ENCODE data around the gene C1QTNF5.

The C1QTNF5 gene

DNA sequence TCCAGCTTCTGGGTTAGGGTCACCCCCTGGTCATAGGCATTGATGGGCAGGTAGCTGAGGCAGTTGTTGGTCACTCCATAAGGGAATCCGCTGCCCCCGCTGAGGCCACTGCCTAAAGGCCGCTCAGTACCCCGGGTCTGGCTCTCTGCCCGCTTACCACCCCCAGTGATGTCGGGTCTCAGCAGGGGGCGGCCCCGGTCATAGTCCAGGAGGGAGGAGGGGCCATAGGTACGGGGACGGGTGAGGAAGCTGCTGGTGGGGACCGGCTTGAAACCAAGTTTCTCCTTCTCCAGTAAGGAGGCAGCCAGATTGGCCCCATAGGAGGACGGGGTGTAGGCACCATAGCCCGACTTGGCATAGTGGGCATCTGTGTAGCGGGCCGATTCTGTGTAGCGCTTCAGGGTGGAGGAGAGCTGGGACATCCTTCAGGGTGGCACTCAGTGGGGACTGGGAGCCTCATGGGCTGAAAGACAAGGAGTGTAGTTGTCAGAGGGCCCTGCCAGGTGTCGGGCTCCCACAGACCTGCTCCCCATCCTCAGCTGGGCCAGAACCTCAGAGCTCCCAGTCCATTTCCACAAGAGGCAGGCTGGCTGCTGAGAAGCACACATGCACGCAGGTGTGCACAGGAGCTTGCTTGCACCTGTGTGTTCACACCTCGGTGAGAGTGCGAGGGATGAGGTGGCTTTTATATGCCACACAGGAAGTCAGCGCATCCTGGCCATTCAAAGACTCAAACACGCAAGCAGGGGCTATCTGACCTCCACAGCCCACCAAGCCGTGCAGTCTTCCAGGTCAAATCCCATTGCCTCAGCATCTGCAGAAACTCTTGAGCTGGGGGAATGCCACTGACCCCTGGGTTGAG, 32.6 kb upstream of the C1QTNF5 start:
- DNase-seq = no peak

- DNase-seq = no peak
These were observed 31.8 kb upstream of the C1QTNF5 start for GRCh38 chr11:119372260-119373058.

DNA sequence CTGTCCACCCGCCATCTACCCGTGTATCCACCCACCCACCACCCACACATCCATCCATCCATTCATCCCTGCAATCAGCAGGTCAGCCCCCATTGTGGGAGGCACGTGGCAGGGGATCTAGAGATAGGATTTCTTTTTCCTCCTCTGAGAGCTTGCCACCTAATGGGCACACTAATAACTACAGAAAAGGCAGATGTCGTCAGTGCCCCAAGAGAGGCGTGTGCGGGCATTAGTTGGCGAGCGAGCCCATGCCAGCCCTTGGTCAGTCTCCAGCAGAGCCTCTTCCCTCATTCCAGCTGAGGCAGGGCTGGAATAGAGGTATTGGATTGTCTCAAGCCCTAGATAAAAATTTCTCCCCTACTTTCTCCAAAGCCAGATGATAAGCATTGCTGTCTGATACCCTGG, 31.1 kb upstream of the C1QTNF5 start:
- DNase-seq = peak in 24 of 51 donors; percentile 27 to 73 (median 50)

GRCh38 chr11:119371067-119371601, 30.5 kb upstream of the C1QTNF5 start:
- no peak for DNase-seq

GRCh38 chr11:119370486-119371046, 29.9 kb upstream of the C1QTNF5 start:
- no peak for DNase-seq

- no peak for DNase-seq
These were observed 28.6 kb upstream of the C1QTNF5 start for GRCh38 chr11:119369132-119369925.

- peak in 17 of 51 donors; percentile 29 to 75 (median 52) for DNase-seq
These were observed 27.7 kb upstream of the C1QTNF5 start for GRCh38 chr11:119368121-119369034.

GRCh38 chr11:119367661-119368120, 27.0 kb upstream of the C1QTNF5 start:
- peak in 1 of 51 donors; percentile 47 for DNase-seq

- DNase-seq = peak in 5 of 51 donors; percentile 21 to 55 (median 25)
These were observed 26.3 kb upstream of the C1QTNF5 start for GRCh38 chr11:119366690-119367620.

DNA sequence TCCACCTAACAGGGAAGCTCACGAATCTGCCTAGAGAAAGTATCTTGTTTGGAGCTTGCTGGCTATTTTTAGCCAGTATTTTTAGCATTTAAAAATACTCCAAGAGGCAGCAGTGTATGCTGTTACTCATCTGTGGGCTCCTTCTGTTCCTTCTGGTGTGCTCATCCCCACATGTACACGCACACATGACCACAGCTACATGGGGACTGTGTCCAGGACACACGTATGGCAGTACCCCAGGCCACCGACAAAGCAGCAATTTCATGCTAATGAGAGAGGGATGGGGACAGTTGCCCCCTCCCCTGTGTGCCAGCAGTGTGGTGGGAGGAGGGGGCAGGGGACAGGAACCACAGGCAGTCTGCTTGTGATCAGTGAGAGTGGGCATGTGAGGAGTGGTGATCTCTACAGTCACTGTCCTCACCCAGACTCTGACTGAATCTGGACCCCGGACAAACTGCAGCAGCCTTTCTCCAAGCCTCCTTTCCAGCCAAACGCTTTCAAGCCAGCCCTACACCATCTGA, 24.4 kb upstream of the C1QTNF5 start:
- peak in 2 of 51 donors; percentile 49 to 84 for DNase-seq

DNA sequence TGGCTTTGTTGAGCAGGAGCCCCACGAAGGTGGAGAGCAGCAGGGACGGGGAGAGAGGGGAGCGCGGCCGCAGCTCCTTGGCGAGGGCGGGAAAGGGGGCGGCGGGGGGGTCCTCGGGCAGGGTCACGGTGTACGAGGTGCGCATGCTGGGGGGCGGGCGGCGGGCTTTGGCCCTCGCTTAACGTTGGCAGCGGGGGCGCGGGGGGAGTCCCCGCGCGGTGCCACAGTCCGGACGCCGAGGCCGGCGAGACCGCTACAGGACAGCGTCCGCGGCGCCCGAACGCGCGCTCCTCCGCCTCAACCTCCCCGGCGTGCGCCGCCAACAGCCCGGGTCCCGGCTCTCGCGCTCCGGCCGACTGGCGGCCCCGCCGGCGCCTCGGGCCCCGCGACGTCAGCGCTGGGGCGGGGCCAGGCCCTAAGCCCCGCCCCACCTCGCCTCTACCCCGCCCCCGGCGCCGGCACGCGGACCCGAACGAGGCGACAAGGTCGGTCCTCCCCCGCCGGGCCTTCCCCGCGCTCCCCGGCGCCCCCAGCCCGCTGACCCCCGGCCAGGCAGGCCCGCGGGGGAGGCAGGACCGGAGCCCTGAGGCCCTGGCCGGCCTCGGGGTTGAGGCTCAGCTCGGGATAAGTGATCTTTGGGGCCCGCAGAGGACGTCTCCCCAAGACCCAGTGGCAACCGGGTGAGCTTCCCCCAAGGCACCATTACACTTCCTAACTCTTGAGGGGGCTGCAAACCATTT, 23.3 kb upstream of the C1QTNF5 start:
- peak in 37 of 51 donors; percentile 24 to 84 (median 56) for DNase-seq

DNA sequence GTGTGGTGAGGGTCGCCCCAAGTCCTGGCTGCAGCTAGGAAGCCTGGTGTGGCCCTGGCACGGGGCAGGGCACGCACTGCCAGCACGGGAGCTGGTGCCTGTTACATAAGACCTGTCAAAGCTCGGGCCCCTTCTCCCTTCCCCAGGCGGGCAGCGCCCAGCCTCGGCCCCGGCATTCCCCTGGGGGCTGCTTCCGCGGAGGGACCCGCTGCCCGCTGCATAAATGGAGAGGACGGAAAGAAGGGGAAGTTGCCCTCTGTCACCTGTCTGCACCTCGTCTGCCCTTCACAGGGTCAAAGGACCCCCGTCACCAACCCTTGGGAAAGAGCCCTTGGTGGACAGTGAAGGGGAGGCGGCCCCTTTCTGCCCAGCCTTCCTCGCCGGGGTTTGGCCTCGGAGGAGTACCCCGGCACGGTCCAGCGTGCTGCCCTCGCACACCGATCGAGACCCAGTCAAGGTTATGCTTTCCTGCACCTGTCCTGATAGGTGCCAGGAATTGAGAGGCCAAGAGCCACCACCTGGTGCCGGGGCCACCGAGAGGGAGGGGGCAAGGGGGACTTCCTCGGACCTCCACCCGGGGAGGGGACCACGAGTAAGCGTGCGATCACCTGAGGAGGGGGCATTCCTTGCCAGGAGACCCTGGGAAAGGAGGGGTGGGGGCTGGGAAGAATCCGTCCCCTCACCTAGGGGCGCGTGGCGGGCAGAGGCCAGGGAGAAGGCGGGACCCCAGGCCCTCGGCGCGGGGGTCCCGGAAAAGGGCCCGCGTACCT, 22.6 kb upstream of the C1QTNF5 start:
- DNase-seq = peak in 3 of 51 donors; percentile 29 to 42 (median 39)

DNA sequence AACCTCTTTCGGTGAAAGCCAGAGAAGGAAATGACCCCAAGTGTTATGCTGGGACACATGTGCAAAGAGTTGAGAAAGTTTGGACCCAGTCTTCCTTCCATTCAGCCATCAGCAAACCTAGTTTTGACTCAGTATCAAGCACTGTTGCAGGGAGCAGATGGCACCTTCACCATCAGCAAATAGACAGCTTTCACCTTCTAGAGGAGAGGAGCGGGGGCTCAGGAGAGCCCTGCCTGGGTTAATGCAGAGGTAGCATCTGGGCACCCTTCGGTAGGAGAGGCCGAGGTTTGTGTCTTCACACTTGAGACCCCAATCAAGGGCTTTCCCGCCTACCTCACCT, 22.0 kb upstream of the C1QTNF5 start:
- DNase-seq = peak in 1 of 51 donors; percentile 78

GRCh38 chr11:119361941-119362725, 21.4 kb upstream of the C1QTNF5 start:
- peak in 4 of 51 donors; percentile 22 to 78 (median 30) for DNase-seq

GRCh38 chr11:119361056-119361787, 20.5 kb upstream of the C1QTNF5 start:
- peak in 17 of 51 donors; percentile 26 to 73 (median 51) for DNase-seq
